Measurements from ENCODE around the gene SKAP1. TPM values are rescaled to one million over a fixed set of nuclear protein-coding genes. Genes with fewer than 3 reads are reported as not detected.

The SKAP1 gene
- polyA plus RNA-seq, 1 of the 3 experiments (the other 2 are of a cell fraction) = not detected

- CTCF ChIA-PET = interaction anchor here (1.4 kb wide), 1 partner anchor 37 kb away, joined by 3 read pairs; no protein-coding TSS in a partner anchor
These were observed 9.2 kb downstream of the SKAP1 start for GRCh38 chr17:48420823-48421222.

More at GRCh38 chr17:48420823-48421222, 9.2 kb downstream of the SKAP1 start:
- WGBS (ENCODE audit: low lambda C conversion rate) = 9% methylated on average over 4 of the region's 4 CpGs
- no peaks in the 10 kb centered on the region for H4K20me1 ChIP-seq (ENCODE audit: insufficient read depth)
- H3K36me3 ChIP-seq (replicated peaks in 1 of 2; ENCODE audit: control insufficient read depth in 1 of 2, insufficient read depth in 2 of 2, low read length in 1 of 2) = no peaks in the 10 kb centered on the region
- no peaks in the 10 kb centered on the region for H3K79me2 ChIP-seq (ENCODE audit: insufficient read depth)
- no peak for TF ChIP-seq TEAD4 (IDR thresholded peaks at IDR 0.05; ENCODE audit: borderline replicate concordance, insufficient read depth)
- no peak for TF ChIP-seq CTCF (IDR thresholded peaks at IDR 0.05)
- TF ChIP-seq RCOR1 (IDR thresholded peaks at IDR 0.05; ENCODE audit: low read length) = no peak
- no peak for TF ChIP-seq SMC3 (IDR thresholded peaks at IDR 0.05; ENCODE audit: low read depth, low read length)
- TF ChIP-seq YY1 (IDR thresholded peaks at IDR 0.05; ENCODE audit: low read depth) = no peak
- TF ChIP-seq USF1 (IDR thresholded peaks at IDR 0.05; ENCODE audit: borderline replicate concordance, low read depth) = no peak
- no peak for TF ChIP-seq TAF1 (IDR thresholded peaks at IDR 0.05; ENCODE audit: borderline replicate concordance, low read depth, low read length)
- TF ChIP-seq GATA2 (CRISPR knock-in tag; IDR thresholded peaks at IDR 0.05) = no peak
- no peak for TF ChIP-seq SIN3A (IDR thresholded peaks at IDR 0.05; ENCODE audit: borderline replicate concordance, low read depth, low read length)
- no peak for TF ChIP-seq MEF2A (IDR thresholded peaks at IDR 0.05; ENCODE audit: borderline replicate concordance, low read depth)
- TF ChIP-seq ZBTB33 (IDR thresholded peaks at IDR 0.05; ENCODE audit: borderline replicate concordance, low read depth) = no peak
- TF ChIP-seq GABPA (IDR thresholded peaks at IDR 0.05; ENCODE audit: low read depth) = no peak
- no peak for TF ChIP-seq EZH2phosphoT487 (IDR thresholded peaks at IDR 0.05; ENCODE audit: borderline replicate concordance, low read depth)
- no peak for TF ChIP-seq MXI1 (IDR thresholded peaks at IDR 0.05; ENCODE audit: low read depth, low read length)
- no peak for TF ChIP-seq RFX5 (IDR thresholded peaks at IDR 0.05; ENCODE audit: low read length)
- TF ChIP-seq FOXM1 (IDR thresholded peaks at IDR 0.05; ENCODE audit: low read depth) = no peak
- no peak for TF ChIP-seq PBX3 (IDR thresholded peaks at IDR 0.05)
- no peak overlapping the region for H3K27ac ChIP-seq (ENCODE audit: low read depth in 2 of 2, low read length in 1 of 2)
- no peak overlapping the region for H3K4me2 ChIP-seq
- DNase-seq = no peak
- POLR2A ChIA-PET = no interaction called here
- H3K9me2 ChIP-seq = no peaks in the 10 kb centered on the region
- H3K9ac ChIP-seq = no peak overlapping the region
- no peak overlapping the region for H3K4me3 ChIP-seq (ENCODE audit: low read depth in 2 of 2, low read length in 1 of 2)
- H3K27me3 ChIP-seq (ENCODE audit: insufficient read depth) = peaks cover 60% of the 10 kb centered on the region; the same call in 1 of the 2 replicates
- no peaks in the 10 kb centered on the region for H3F3A ChIP-seq (replicated peaks; ENCODE audit: insufficient read depth)
- H3K4me1 ChIP-seq (ENCODE audit: control insufficient read depth in 1 of 2, insufficient read depth in 2 of 2, low read depth in 1 of 2, low read length in 1 of 2) = no peaks in the 10 kb centered on the region
- H3K9me3 ChIP-seq = no peaks in the 10 kb centered on the region
- H2AFZ ChIP-seq (ENCODE audit: low read depth) = no peak overlapping the region

Data from SK-N-SH (cell line).